AG20443 (cell line): Measurements from ENCODE around the gene BTBD6.
A peak's percentile ranks its signal among the peaks of the same experiment; 100 is the strongest.

Experiments used
- DNase-seq: peaks from one replicate; pipeline ENCODE4 v3.0.0; 2012; ENCODE audit warnings: low spot score, mixed read lengths

Gene BTBD6

DNA sequence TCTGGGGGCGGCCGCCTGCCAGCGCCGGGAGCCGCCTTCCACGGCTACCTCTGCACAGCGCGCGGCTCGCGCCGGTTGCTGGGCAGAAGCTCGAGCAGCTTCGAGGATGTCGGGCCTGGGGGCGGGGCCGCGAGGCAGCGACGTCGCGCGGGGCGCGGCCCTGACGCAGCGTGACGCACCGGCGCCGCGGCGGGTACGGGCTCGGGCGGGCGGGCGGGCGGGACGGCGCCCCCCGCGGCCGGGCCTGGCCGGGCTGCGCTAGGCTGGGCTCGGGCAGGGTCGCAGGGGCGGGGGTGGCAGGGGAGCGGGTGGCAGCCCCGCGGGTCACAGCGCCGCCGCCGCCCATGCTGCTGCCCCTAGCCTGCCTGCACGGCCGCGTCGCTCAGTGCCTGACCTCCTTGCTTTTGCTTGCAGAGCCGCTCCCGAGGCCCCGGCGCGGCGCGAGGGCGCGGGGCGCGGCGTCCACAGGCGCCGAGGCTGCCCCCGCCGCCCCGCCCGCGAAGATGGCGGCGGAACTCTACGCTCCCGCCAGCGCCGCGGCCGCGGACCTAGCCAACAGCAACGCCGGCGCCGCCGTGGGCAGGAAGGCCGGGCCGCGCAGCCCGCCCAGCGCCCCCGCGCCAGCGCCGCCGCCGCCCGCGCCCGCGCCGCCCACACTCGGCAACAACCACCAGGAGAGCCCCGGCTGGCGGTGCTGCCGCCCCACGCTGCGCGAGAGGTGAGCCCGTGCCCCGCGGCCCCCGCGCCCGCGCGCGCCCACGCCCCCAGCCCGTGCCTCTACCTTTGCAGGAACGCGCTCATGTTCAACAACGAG lies at the start of gene BTBD6:
BTBD6 (plus strand) TSS at position 166 of the 814 bp plus-strand sequence; CDS start at position 345, 179 bp downstream.
- peak; percentile 99 for DNase-seq

GRCh38 chr14:105198588-105198987 lies 49.7 kb upstream of the BTBD6 start:
- DNase-seq: no peak

DNA sequence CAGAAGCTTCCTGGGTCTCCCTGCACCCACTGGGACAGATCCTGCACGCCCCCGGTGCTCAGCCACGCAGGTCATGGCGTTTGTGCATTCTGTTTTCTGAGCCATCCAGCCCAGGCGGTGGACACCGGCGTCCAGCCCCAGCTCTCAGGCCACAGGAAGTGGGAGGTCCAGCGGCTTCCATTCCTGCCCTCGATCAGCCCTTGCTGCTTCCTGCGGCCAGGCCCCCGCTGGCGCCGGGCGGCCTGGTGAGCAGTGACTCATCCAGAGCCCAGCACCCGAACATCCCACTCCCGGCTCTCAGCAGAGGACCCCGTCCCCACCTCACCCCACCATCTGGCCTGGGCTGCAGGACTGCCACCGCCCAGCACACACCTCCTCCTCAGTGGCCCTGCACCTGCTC lies 49.2 kb upstream of the BTBD6 start:
- peak; percentile 38 for DNase-seq

DNA sequence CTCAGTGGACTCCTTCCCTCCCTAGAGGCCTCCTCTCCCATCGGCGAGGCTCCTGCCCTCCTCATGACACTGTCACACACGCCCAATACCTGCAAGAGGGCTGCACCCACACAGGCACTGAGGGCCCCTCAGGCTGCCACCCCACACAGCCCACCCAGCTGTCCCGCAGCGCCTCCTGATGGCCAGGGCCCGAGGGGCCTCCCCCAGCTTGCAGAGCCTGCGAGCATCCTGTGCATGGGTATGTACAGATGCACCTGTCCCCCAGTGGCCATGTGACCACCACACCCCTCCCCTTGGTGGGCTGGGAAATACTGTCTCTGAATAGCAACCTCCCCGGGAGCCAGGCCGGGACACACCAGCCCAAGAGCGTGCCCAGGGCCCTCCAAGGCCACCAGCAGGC lies 48.3 kb upstream of the BTBD6 start:
- DNase-seq: no peak

GRCh38 chr14:105200641-105201040 lies 47.7 kb upstream of the BTBD6 start:
- no peak for DNase-seq

DNA sequence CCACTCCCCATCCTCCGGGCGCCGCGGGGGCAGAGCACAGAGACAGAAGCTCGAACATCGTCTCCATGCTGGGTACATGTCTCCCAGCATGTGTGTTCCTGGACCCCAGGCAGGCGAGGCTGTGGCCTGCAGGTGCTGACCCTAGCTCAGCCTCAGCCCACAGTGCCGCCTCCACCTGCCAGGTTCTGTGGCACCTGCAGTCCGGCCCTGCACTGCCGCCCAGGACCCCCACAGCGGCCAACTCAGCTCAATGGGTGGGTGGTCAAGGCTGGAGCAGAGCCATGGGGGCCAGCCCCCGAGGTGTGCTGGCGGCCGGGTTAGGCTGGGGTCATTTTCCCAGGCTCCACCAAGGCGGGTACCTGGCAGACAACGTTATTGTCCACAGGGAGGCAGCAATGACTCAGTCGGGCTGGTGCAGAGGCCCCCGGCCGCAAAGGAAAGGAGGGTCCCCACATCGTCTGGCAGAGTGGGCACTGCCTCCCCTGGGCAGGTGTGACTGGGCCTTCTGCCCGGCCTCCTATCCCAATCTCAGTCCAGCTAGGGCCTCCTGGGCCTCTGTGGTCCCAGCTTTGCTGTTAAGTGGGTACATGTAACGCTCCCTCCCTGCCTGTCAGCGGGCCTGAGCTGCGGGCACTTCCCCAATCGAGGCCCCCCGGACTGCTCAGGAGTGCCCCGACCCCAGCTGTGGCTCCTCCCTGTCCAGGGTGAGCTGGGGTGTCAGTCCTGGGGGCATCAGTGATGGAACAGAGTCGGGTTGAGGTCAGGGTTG lies 47.0 kb upstream of the BTBD6 start:
- no peak for DNase-seq

- DNase-seq: no peak
Measured at GRCh38 chr14:105201925-105202513, 46.3 kb upstream of the BTBD6 start.

DNA sequence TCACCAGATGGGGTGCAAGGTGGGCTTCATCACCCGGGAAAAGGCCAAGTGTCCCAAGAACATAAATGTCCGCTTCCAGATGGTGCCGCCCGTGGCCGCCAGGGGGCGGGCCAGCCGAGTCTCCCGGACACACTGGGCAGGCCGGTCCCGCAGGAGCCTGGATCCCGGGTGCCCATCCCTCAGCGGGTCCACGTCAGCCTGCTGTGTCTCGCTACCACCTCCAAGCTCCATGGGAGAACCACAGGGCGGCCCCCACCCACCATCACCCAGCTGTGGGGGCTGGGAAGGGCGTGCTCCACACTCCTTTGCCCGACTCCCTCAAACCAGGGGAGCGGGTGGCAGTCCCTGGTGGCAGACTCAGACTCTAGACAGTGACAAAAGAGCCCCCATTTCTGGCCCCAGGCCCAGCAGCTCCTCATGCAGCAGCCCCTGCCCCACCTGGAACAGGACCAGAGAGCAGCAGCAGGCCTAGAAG lies 45.2 kb upstream of the BTBD6 start:
- peak; percentile 92 for DNase-seq

DNA sequence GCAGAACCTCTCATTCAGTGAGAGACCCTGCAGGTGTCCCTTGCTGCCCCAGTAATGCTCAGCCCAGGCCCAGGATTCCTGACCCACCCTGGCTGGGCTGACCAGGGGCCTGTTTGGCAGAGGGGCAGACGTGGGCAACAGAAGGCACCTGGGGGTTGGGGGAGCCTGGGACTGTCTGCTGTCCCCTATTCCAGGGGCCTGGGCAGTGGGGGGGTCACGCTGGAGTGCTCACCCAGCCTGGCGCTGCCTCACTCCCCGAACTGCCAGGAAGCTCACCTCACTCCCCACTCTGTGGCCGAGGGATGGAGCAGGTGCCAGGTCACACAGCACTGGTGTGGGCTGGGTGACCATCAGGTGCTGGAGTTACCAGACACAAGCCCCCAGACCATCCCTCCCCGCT lies 44.6 kb upstream of the BTBD6 start:
- DNase-seq: no peak

- DNase-seq: peak; percentile 51
Measured at GRCh38 chr14:105204206-105204930, 44.0 kb upstream of the BTBD6 start.

- no peak for DNase-seq
Measured at GRCh38 chr14:105204931-105205672, 43.2 kb upstream of the BTBD6 start.

DNA sequence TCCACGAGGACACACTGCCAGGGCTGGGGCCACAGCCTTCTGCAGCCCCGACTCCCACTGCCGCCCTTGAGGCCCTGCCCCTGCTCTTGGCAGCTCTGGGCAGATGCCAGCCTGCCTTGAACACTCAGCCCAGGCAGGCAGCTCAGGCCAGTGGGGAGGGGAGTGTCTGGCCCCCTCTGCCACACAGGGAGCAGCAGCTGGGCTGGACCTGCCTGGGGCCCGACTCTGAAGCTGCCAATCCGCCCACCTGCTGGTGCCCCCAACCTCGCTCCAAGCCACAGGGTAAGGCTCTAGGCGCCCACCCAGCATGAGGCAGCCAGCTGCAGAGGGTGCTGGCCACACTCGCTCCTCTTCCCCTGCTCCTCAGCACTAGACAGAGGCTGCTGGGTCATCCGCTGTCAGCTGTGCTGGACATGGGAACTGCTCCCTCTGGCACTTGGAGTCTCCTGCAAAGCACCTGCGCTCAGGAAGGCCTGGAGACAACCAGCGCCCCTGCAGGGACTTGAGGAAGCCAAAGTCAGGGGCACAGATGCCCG lies 42.6 kb upstream of the BTBD6 start:
- DNase-seq: peak; percentile 42

GRCh38 chr14:105206873-105207272 lies 41.5 kb upstream of the BTBD6 start:
- DNase-seq: no peak

GRCh38 chr14:105207460-105207901 lies 40.9 kb upstream of the BTBD6 start:
- DNase-seq: peak; percentile 41

- DNase-seq: no peak
Measured at GRCh38 chr14:105207996-105208737, 40.2 kb upstream of the BTBD6 start.

GRCh38 chr14:105208738-105209075 lies 39.6 kb upstream of the BTBD6 start:
- DNase-seq: no peak

GRCh38 chr14:105209091-105209490 lies 39.2 kb upstream of the BTBD6 start:
- no peak for DNase-seq

- DNase-seq: no peak
Measured at GRCh38 chr14:105209646-105210045, 38.7 kb upstream of the BTBD6 start.

DNA sequence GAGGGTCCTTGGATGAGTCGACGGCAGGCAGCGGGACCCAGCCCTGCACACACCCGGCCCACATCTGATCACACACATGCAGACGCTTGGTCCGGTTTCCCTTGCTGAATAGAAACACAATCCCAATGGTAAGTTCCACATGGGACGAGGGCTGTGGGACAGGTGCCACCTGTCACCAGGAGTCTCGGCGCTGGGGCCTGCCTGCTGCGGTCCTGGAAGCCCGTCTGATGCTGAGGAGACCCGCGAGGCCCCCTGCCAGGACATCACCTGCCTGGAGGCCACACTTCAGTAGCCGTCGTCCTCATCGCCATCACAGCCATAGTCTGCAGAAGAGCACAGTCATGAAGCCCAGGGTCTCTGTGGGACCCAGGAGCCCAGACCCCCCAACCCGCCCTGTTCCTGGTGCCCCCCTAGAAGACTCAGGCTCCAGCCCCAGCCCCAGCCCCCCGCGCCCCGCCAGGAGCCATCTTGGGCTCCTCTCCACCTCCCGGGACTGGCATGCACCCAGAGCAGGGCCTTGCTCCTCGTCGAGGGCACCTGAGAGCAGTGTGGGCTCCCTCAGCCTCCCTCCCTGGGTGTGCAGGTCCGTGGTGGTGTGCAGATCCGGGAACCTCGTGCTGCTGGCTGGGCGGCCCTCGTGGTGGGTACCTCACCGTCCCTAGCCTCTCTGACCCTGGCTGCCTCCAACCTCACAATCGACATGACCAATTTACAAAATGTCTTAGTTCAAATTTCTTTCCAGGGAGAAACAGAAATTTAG lies 37.9 kb upstream of the BTBD6 start:
- DNase-seq: no peak
